ENCODE results near the gene DDIT4L.

DNA sequence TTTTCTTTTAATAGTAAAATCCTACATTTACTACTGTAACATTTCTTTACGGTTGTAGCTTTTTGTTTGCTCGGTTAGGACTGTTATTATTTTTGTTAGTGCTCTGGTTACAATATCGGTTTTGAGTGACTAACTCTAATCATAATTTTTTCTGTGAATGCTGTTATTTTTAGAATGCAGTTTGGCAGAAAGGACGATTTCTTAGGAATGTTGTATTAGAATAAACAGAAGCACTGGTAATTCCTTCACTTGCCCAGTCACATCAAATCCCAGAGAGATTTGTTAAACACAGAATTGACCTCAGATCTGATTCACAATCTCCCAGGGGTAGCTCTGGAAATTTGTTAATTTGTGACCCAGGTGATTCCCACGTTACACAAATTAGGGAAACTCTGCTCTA lies 21.7 kb downstream of the DDIT4L start:
- TF ChIP-seq EZH2 (IDR thresholded peaks at IDR 0.05; ENCODE audit: borderline replicate concordance, insufficient read depth, low read length, poor library complexity, severe bottlenecking) (no peak), MXI1 (conservative IDR thresholded peaks at IDR 0.05; ENCODE audit: poor library complexity, severe bottlenecking) (no peak), POLR2AphosphoS5 (IDR thresholded peaks at IDR 0.05) (no peak), EP300 (conservative IDR thresholded peaks at IDR 0.05; ENCODE audit: poor library complexity, severe bottlenecking) (no peak), SMC3 (conservative IDR thresholded peaks at IDR 0.05; ENCODE audit: poor library complexity) (no peak), TAF1 (IDR thresholded peaks at IDR 0.05; ENCODE audit: low read depth) (no peak)
- TF ChIP-seq, protein P1, sequence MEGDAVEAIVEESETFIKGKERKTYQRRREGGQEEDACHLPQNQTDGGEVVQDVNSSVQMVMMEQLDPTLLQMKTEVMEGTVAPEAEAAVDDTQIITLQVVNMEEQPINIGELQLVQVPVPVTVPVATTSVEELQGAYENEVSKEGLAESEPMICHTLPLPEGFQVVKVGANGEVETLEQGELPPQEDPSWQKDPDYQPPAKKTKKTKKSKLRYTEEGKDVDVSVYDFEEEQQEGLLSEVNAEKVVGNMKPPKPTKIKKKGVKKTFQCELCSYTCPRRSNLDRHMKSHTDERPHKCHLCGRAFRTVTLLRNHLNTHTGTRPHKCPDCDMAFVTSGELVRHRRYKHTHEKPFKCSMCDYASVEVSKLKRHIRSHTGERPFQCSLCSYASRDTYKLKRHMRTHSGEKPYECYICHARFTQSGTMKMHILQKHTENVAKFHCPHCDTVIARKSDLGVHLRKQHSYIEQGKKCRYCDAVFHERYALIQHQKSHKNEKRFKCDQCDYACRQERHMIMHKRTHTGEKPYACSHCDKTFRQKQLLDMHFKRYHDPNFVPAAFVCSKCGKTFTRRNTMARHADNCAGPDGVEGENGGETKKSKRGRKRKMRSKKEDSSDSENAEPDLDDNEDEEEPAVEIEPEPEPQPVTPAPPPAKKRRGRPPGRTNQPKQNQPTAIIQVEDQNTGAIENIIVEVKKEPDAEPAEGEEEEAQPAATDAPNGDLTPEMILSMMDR (IDR thresholded peaks at IDR 0.05; ENCODE audit: poor library complexity, severe bottlenecking), result no peak
- TF ChIP-seq, protein P2, sequence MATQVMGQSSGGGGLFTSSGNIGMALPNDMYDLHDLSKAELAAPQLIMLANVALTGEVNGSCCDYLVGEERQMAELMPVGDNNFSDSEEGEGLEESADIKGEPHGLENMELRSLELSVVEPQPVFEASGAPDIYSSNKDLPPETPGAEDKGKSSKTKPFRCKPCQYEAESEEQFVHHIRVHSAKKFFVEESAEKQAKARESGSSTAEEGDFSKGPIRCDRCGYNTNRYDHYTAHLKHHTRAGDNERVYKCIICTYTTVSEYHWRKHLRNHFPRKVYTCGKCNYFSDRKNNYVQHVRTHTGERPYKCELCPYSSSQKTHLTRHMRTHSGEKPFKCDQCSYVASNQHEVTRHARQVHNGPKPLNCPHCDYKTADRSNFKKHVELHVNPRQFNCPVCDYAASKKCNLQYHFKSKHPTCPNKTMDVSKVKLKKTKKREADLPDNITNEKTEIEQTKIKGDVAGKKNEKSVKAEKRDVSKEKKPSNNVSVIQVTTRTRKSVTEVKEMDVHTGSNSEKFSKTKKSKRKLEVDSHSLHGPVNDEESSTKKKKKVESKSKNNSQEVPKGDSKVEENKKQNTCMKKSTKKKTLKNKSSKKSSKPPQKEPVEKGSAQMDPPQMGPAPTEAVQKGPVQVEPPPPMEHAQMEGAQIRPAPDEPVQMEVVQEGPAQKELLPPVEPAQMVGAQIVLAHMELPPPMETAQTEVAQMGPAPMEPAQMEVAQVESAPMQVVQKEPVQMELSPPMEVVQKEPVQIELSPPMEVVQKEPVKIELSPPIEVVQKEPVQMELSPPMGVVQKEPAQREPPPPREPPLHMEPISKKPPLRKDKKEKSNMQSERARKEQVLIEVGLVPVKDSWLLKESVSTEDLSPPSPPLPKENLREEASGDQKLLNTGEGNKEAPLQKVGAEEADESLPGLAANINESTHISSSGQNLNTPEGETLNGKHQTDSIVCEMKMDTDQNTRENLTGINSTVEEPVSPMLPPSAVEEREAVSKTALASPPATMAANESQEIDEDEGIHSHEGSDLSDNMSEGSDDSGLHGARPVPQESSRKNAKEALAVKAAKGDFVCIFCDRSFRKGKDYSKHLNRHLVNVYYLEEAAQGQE (IDR thresholded peaks at IDR 0.05; ENCODE audit: borderline replicate concordance), result no peak

Measured in neural cell (in vitro differentiated cells).